ACC112 (cell line): ENCODE results near the gene NFASC.

Experiments used
- H2AFZ ChIP-seq: fragments of 200-600 bp; sonication (generic); one replicate; pipeline ENCODE4 v1.6.0; 2017; ENCODE audit warnings: antibody characterized with exemption, low read length; ENCODE audit not compliant: unreplicated experiment
- H3K27ac ChIP-seq: fragments of 200-600 bp; sonication (generic); 2 replicates; pipeline ENCODE4 v1.5.1; 2014; ENCODE audit warnings: low read depth, mild to moderate bottlenecking, antibody characterized with exemption, low read length, moderate library complexity
- H3K27me3 ChIP-seq: fragments of 200-600 bp; sonication (generic); 2 replicates; pipeline ENCODE4 v1.6.1; 2014; ENCODE audit warnings: mild to moderate bottlenecking, antibody characterized with exemption, low read length, moderate library complexity, mixed read lengths; ENCODE audit not compliant: insufficient read depth
- H3K36me3 ChIP-seq: fragments of 200-600 bp; sonication (generic); 2 replicates; pipeline ENCODE4 v1.6.1; 2016; ENCODE audit warnings: mild to moderate bottlenecking, antibody characterized with exemption, low read length, moderate library complexity, mixed read lengths; ENCODE audit not compliant: insufficient read depth
- H3K4me1 ChIP-seq: fragments of 200-600 bp; sonication (generic); one replicate; pipeline ENCODE4 v1.6.1; 2016; ENCODE audit warnings: low read length, mixed read lengths; ENCODE audit not compliant: insufficient read depth, unreplicated experiment, control insufficient read depth
- H3K4me3 ChIP-seq: fragments of 200-600 bp; sonication (generic); 2 replicates; pipeline ENCODE4 v1.5.1; 2014; ENCODE audit warnings: mild to moderate bottlenecking, low read depth, low read length
- H3K79me2 ChIP-seq: fragments of 200-600 bp; sonication (generic); one replicate; pipeline ENCODE4 v1.6.0; 2016; ENCODE audit warnings: low read length; ENCODE audit not compliant: control insufficient read depth, unreplicated experiment, insufficient read depth

NFASC gene

GRCh38 chr1:204968951-204969350 is 98.3 kb downstream of the NFASC start:
- H3K79me2 ChIP-seq = no peaks in the 10 kb centered on the region
- H3K36me3 ChIP-seq = no peaks in the 10 kb centered on the region
- H3K27ac ChIP-seq = no peak overlapping the region
- peaks cover 15% of the 10 kb centered on the region for H3K4me1 ChIP-seq
- no peaks in the 10 kb centered on the region for H3K27me3 ChIP-seq
- no peak overlapping the region for H3K4me3 ChIP-seq
- H2AFZ ChIP-seq = no peak overlapping the region

- H2AFZ ChIP-seq = no peak overlapping the region
- no peak overlapping the region for H3K4me3 ChIP-seq
- no peaks in the 10 kb centered on the region for H3K27me3 ChIP-seq
- no peak overlapping the region for H3K27ac ChIP-seq
- no peaks in the 10 kb centered on the region for H3K79me2 ChIP-seq
- no peaks in the 10 kb centered on the region; the same call in 1 of the 2 replicates for H3K36me3 ChIP-seq
- peaks cover 15% of the 10 kb centered on the region for H3K4me1 ChIP-seq
Measured at GRCh38 chr1:204970937-204971336, 100.3 kb downstream of the NFASC start.

GRCh38 chr1:204971517-204972336 is 101.1 kb downstream of the NFASC start:
- no peak overlapping the region for H2AFZ ChIP-seq
- no peaks in the 10 kb centered on the region for H3K27me3 ChIP-seq
- H3K4me3 ChIP-seq = no peak overlapping the region
- H3K36me3 ChIP-seq = no peaks in the 10 kb centered on the region; the same call in 1 of the 2 replicates
- no peaks in the 10 kb centered on the region for H3K79me2 ChIP-seq
- H3K27ac ChIP-seq = peak overlapping the region; percentile 83
- H3K4me1 ChIP-seq = peaks cover 15% of the 10 kb centered on the region

GRCh38 chr1:204972426-204972825 is 101.8 kb downstream of the NFASC start:
- Histone ChIP-seq H3K36me3 (no peaks in the 10 kb centered on the region; the same call in 1 of the 2 replicates), H3K79me2 (no peaks in the 10 kb centered on the region), H3K27ac (peak overlapping the region; percentile 83), H3K4me1 (peaks cover 15% of the 10 kb centered on the region), H3K4me3 (no peak overlapping the region), H3K27me3 (no peaks in the 10 kb centered on the region), H2AFZ (no peak overlapping the region)

- Histone ChIP-seq H3K27ac (no peak overlapping the region), H3K4me3 (no peak overlapping the region), H3K27me3 (no peaks in the 10 kb centered on the region), H3K4me1 (peaks cover 15% of the 10 kb centered on the region), H3K79me2 (no peaks in the 10 kb centered on the region), H2AFZ (no peak overlapping the region), H3K36me3 (no peaks in the 10 kb centered on the region; the same call in 1 of the 2 replicates)
Measured at GRCh38 chr1:204973449-204973848, 102.8 kb downstream of the NFASC start.

- Histone ChIP-seq H3K79me2 (no peaks in the 10 kb centered on the region), H3K27ac (no peak overlapping the region), H3K4me3 (no peak overlapping the region), H3K4me1 (peaks cover 15% of the 10 kb centered on the region), H3K27me3 (no peaks in the 10 kb centered on the region), H2AFZ (no peak overlapping the region), H3K36me3 (peaks cover 3% of the 10 kb centered on the region)
Measured at GRCh38 chr1:204974327-204974726, 103.7 kb downstream of the NFASC start.

GRCh38 chr1:204975021-204975420 is 104.4 kb downstream of the NFASC start:
- Histone ChIP-seq H3K27ac (no peak overlapping the region), H3K36me3 (peaks cover 4% of the 10 kb centered on the region), H3K27me3 (no peaks in the 10 kb centered on the region), H3K79me2 (no peaks in the 10 kb centered on the region), H2AFZ (no peak overlapping the region), H3K4me1 (peaks cover 15% of the 10 kb centered on the region), H3K4me3 (no peak overlapping the region)

GRCh38 chr1:204975568-204976235 is 105.0 kb downstream of the NFASC start:
- Histone ChIP-seq H2AFZ (no peak overlapping the region), H3K36me3 (peaks cover 4% of the 10 kb centered on the region), H3K27ac (no peak overlapping the region), H3K79me2 (no peaks in the 10 kb centered on the region), H3K27me3 (no peaks in the 10 kb centered on the region), H3K4me1 (peaks cover 15% of the 10 kb centered on the region), H3K4me3 (no peak overlapping the region)

GRCh38 chr1:204976646-204977045 is 106.0 kb downstream of the NFASC start:
- Histone ChIP-seq H3K36me3 (peaks cover 4% of the 10 kb centered on the region), H3K79me2 (no peaks in the 10 kb centered on the region), H3K4me1 (peaks cover 14% of the 10 kb centered on the region), H3K4me3 (no peak overlapping the region), H2AFZ (no peak overlapping the region), H3K27ac (no peak overlapping the region), H3K27me3 (no peaks in the 10 kb centered on the region)

- Histone ChIP-seq H3K27ac (no peak overlapping the region), H3K79me2 (no peaks in the 10 kb centered on the region), H3K4me1 (peaks cover 8% of the 10 kb centered on the region), H2AFZ (no peak overlapping the region), H3K27me3 (no peaks in the 10 kb centered on the region), H3K36me3 (peaks cover 4% of the 10 kb centered on the region), H3K4me3 (no peak overlapping the region)
Measured at GRCh38 chr1:204977318-204977717, 106.7 kb downstream of the NFASC start.

- H3K4me1 ChIP-seq = no peaks in the 10 kb centered on the region
- H2AFZ ChIP-seq = no peak overlapping the region
- no peak overlapping the region for H3K4me3 ChIP-seq
- H3K27ac ChIP-seq = no peak overlapping the region
- no peaks in the 10 kb centered on the region for H3K27me3 ChIP-seq
- H3K79me2 ChIP-seq = no peaks in the 10 kb centered on the region
- H3K36me3 ChIP-seq = peaks cover 4% of the 10 kb centered on the region
Measured at GRCh38 chr1:204978782-204979181, 108.1 kb downstream of the NFASC start.
